Stimulated activated naive CD4-positive, alpha-beta T cell (primary cell): ENCODE measurements around the gene RPTOR.
"Not testable (repeated sequence)": the region's sequence is repeated elsewhere in the genome, so short reads cannot be mapped to it uniquely, and the experiment has no call there.

ENCODE experiments used
- DNase-seq, 6 experiments: peaks; one replicate each; lab custom pipeline; 2025; lab: John Stamatoyannopoulos, UW

RPTOR gene

GRCh38 chr17:80546267-80546666 lies 1.6 kb downstream of the RPTOR start:
- no peak for DNase-seq

- DNase-seq, result no peak
Measured at GRCh38 chr17:80552523-80552922, 7.9 kb downstream of the RPTOR start.

GRCh38 chr17:80555266-80555665 lies 10.6 kb downstream of the RPTOR start:
- DNase-seq, result no peak

- DNase-seq, result no peak
Measured at GRCh38 chr17:80558046-80558445, 13.4 kb downstream of the RPTOR start.

- no peak for DNase-seq
Measured at GRCh38 chr17:80559825-80560251, 15.2 kb downstream of the RPTOR start.

- no peak for DNase-seq
Measured at GRCh38 chr17:80561541-80562114, 17.0 kb downstream of the RPTOR start.

- no peak for DNase-seq
Measured at GRCh38 chr17:80564545-80564944, 19.9 kb downstream of the RPTOR start.

- DNase-seq, result no peak
Measured at GRCh38 chr17:80565343-80566053, 20.9 kb downstream of the RPTOR start.

GRCh38 chr17:80566054-80566400 lies 21.4 kb downstream of the RPTOR start:
- no peak for DNase-seq

- DNase-seq, result no peak
Measured at GRCh38 chr17:80568246-80568645, 23.6 kb downstream of the RPTOR start.

- DNase-seq, result no peak
Measured at GRCh38 chr17:80569924-80570323, 25.3 kb downstream of the RPTOR start.

GRCh38 chr17:80573701-80574100 lies 29.1 kb downstream of the RPTOR start:
- no peak for DNase-seq

GRCh38 chr17:80574496-80574895 lies 29.9 kb downstream of the RPTOR start:
- no peak for DNase-seq

- DNase-seq, result peak; percentile 63 to 86 (median 80)
Measured at GRCh38 chr17:80575057-80575875, 30.6 kb downstream of the RPTOR start.

GRCh38 chr17:80577876-80578570 lies 33.4 kb downstream of the RPTOR start:
- DNase-seq, result no peak

- DNase-seq, result not testable (repeated sequence)
Measured at GRCh38 chr17:80578668-80579388, 34.2 kb downstream of the RPTOR start.

GRCh38 chr17:80582165-80582564 lies 37.5 kb downstream of the RPTOR start:
- DNase-seq, result no peak

- DNase-seq, result no peak
Measured at GRCh38 chr17:80584176-80584905, 39.7 kb downstream of the RPTOR start.

- no peak for DNase-seq
Measured at GRCh38 chr17:80585890-80586845, 41.5 kb downstream of the RPTOR start.

GRCh38 chr17:80586846-80587228 lies 42.2 kb downstream of the RPTOR start:
- DNase-seq, result no peak
